DMS53 treated with DMSO at 0.1 percent for 48 hours (cell line): Measurements from ENCODE around the gene EEF2.

Experiments used
- DNase-seq: peaks from one replicate; lab custom pipeline; 2025; ENCODE audit not compliant: unreplicated experiment; lab: John Stamatoyannopoulos, UW

EEF2 gene

GRCh38 chr19:3984908-3985642, at the start of gene EEF2:
TSS of gene EEF2 (minus strand) at chr19:3985463. CDS start at chr19:3985380, 83 bp downstream.
- peak; percentile 60 for DNase-seq

DNA sequence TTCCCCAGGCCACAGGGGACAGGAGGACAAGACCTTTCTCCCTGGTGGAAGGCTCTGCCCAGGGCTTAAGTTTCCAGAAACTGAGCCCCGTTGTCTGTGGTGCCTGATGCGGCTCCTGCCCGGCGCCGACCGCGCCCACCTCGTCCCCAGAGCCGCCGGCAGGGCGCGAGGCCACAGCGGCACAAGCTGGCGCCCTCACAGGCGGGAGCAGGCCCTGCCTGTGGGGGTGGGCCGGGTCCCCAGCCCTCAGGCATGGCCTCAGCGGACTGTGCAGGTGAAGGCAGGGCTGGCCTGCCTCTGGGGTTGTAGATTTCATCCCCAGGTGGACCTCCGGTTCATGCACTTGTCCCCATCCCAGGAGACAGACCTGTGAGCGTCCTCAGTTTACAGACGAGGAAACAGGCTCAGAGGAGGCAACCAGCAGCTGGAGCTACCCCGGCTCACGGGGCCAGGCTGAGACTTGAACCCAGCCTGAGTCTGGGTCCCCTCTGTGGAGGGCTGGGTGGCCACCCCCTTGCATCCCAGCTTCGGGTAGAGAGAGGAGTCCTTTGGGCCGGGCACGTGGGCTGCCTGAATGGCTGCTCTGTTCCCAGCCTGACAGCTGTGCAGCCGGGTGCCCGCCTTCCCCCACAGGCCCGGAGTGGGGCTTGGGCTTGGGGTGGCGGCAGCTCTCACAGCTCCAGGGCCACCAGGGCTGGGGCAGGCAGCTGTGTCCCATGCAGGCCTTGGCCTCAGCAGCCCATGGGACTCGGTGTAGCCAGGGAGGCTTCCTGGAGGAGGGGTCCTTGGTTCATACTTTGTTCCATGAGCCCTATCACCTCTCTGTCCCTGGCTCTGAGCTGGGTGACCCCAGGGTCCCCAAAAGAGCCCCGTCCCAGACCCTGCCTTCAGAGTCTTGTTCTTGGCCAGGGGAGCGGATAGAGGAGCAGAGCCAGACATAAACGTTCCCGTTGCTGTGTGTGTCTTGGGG, 49.1 kb upstream of the EEF2 start:
- no peak for DNase-seq

DNA sequence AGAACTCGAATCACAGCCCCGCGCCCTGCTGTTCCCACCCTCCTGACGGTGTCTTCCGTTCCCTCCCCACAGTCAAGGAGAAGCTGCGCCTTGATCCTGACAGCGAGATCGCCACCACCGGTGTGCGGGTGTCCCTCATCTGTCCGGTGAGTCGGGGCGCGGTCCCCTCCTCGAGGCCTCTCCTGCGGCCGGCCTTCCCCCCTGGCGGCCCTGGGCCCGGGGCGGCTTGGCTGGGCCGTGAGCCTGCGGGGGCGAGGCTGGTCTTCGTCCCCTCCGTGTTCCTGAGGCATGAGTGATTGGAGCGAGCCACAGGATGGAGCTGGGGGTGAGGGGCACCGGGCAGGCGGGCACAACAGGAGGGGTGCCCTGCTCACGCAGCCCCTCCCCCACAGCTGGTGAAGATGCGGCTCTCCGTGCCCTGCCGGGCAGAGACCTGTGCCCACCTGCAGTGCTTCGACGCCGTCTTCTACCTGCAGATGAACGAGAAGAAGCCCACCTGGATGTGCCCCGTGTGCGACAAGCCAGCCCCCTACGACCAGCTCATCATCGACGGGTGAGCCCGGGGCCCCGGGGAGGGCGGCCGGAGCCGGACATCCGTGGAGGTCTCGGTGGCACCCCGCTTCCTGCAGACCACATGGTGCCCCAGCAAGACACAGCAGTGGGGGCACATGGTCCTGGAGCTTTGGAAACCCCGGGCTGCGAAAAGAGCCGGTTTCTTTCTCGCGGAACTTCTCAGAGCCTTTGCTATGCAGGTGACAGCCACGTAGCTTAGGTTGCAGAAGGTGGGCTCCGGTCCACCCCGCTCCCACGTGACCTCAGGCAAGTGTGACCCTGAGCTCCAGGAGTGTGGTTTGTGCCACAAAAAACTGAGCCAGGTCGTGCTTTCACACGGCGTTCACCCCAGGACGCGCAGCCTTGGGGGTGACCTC, 48.0 kb upstream of the EEF2 start:
- no peak for DNase-seq

DNA sequence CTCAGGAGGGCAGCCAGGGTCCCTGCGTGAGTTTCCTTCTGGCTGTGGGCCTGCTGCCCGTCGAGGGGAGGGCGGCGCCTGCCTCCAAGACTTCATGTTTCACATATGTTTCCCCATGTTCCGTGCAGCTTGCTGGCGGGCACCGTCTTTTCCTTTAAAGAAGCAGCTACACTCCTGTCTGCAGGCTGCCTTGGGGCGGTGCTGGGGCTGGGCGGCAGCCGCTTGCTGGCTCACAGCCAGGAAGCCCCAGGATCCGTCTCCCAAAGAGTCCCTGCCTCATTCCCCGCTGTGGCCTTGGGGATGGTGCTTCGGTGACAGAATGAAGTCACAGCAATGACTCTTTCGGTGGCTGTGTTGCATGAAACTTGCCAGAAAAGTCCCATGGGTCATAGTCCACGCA, 47.2 kb upstream of the EEF2 start:
- no peak for DNase-seq

DNA sequence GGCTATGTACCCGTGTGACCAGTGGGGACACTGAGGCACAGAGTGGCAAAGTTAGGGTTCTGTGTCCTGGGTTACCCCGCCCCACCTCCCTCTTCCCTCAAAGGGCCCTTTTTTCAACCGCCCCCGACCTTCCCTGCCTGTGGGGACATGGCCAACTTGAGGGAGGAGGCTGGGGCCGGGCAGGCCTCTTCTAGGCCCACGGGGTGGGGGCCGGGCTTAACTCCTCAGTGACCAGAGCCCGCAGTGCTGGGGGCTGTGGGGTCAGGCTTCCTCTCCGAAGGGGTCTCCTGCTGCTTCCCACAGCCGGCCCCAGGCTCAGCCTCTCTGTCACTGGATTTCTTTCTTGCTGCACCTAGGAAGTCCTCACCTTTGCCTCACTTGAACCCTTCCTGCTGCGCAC, 46.2 kb upstream of the EEF2 start:
- no peak for DNase-seq

- no peak for DNase-seq
These were observed 45.7 kb upstream of the EEF2 start for GRCh38 chr19:4030981-4031380.

GRCh38 chr19:4030552-4030951, 45.3 kb upstream of the EEF2 start:
- DNase-seq: no peak

DNA sequence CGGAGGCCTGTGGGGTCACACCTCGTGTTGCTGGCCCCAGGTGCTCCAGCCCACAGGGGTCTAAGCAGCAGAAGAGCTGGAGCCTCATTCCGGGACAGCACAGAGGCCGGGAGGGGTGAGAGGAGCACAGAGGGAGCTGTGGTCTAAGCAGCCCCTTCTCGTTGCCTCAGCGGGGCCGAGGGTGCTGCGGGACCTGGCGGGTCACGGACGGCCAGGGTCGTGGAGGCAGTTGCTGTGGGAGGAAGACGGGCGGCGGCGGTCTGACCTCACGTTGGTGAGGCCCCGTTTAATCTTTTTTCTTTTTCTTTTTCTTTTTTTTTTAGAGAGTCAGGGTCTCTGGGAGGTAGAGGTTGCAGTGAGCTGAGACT, 44.0 kb upstream of the EEF2 start:
- DNase-seq: no peak

- DNase-seq: no peak
These were observed 43.3 kb upstream of the EEF2 start for GRCh38 chr19:4028334-4029246.

- DNase-seq: no peak
These were observed 41.9 kb upstream of the EEF2 start for GRCh38 chr19:4027146-4027545.

- no peak for DNase-seq
These were observed 40.1 kb upstream of the EEF2 start for GRCh38 chr19:4025317-4025716.

- DNase-seq: no peak
These were observed 38.5 kb upstream of the EEF2 start for GRCh38 chr19:4023600-4024398.

- DNase-seq: no peak
These were observed 34.3 kb upstream of the EEF2 start for GRCh38 chr19:4019578-4019977.

- DNase-seq: no peak
These were observed 33.7 kb upstream of the EEF2 start for GRCh38 chr19:4018775-4019504.

- DNase-seq: no peak
These were observed 32.9 kb upstream of the EEF2 start for GRCh38 chr19:4018140-4018613.

- DNase-seq: no peak
These were observed 31.8 kb upstream of the EEF2 start for GRCh38 chr19:4016903-4017638.

- DNase-seq: no peak
These were observed 31.2 kb upstream of the EEF2 start for GRCh38 chr19:4016486-4016885.
